HG02642 (cell line): ENCODE results near the gene MYH13.
A peak's percentile ranks its signal among the peaks of the same experiment; 100 is the strongest.

Experiments
- ATAC-seq: cut with Tn5 transposase; IDR thresholded peaks from one replicate; pipeline ENCODE4 v1.9.1; 2021; ENCODE audit warnings: mild to moderate bottlenecking; ENCODE audit not compliant: unreplicated experiment, poor library complexity

The MYH13 gene

GRCh38 chr17:10265100-10265810 is 107.6 kb downstream of the MYH13 start:
- ATAC-seq, result no peak

GRCh38 chr17:10264051-10264450 is 108.8 kb downstream of the MYH13 start:
- ATAC-seq, result no peak

GRCh38 chr17:10262451-10262850 is 110.4 kb downstream of the MYH13 start:
- ATAC-seq, result no peak

GRCh38 chr17:10261098-10261497 is 111.7 kb downstream of the MYH13 start:
- ATAC-seq, result no peak

- ATAC-seq, result peak; percentile 75
These were observed 121.4 kb downstream of the MYH13 start for GRCh38 chr17:10251212-10251948.
